Calu3 (cell line): ENCODE data around the gene DHX34. TPM values are rescaled to one million over a fixed set of nuclear protein-coding genes. Genes with fewer than 3 reads are reported as not detected.

Experiments used
- BruUV-seq: library from RNA; stranded (reverse); fragments of 400-500 nt; replicated peaks from 2 replicates; lab custom pipeline; 2021; lab: Mats Ljungman, UMichigan
- CTCF ChIA-PET: fragments of 300-600 bp; sonication (Branson Sonifier 250); formaldehyde crosslinking; loops from one replicate; lab custom pipeline; 2022; ENCODE audit warnings: antibody characterized with exemption; lab: Charles Lee
- DNase-seq: peaks from one replicate; pipeline ENCODE4 v3.0.0; 2022
- H3K27ac Mint-ChIP-seq: one replicate; pipeline ENCODE4 v1.8.0; 2022; ENCODE audit warnings: mixed read lengths; ENCODE audit not compliant: unreplicated experiment
- H3K27me3 Mint-ChIP-seq: one replicate; pipeline ENCODE4 v1.8.0; 2022; ENCODE audit warnings: mixed read lengths; ENCODE audit not compliant: unreplicated experiment
- H3K36me3 Mint-ChIP-seq: one replicate; pipeline ENCODE4 v1.8.0; 2022; ENCODE audit warnings: mild to moderate bottlenecking, moderate library complexity, mixed read lengths; ENCODE audit not compliant: insufficient read depth, unreplicated experiment
- H3K4me1 Mint-ChIP-seq: one replicate; pipeline ENCODE4 v1.8.0; 2022; ENCODE audit warnings: mild to moderate bottlenecking, low read depth, mixed read lengths; ENCODE audit not compliant: unreplicated experiment
- H3K4me3 Mint-ChIP-seq: one replicate; pipeline ENCODE4 v1.8.0; 2022; ENCODE audit warnings: mild to moderate bottlenecking, low read depth, moderate library complexity, mixed read lengths; ENCODE audit not compliant: unreplicated experiment
- H3K9me3 Mint-ChIP-seq: one replicate; pipeline ENCODE4 v1.8.0; 2022; ENCODE audit warnings: low read depth, mixed read lengths; ENCODE audit not compliant: unreplicated experiment
- CTCF ChIP-seq: fragments of 200-600 bp; IDR thresholded peaks from one replicate; pipeline ENCODE4 v1.8.0; 2022; ENCODE audit warnings: antibody characterized with exemption; ENCODE audit not compliant: unreplicated experiment
- intact Hi-C: fragments of 100-400 bp; cut with micrococcal nuclease; formaldehyde crosslinking; loops from one replicate; pipeline ENCODE4 v1.10.0; 2022; ENCODE audit not compliant: unreplicated experiment
- total RNA-seq: library from RNA; stranded (reverse); gene quantifications from 2 replicates; pipeline ENCODE4 v1.2.3, GENCODE V29; 2022

Gene DHX34
- total RNA-seq, 1 experiment from 2014 or later = 51.6 TPM

GRCh38 chr19:47428177-47428894 lies 79.2 kb downstream of the DHX34 start:
- Mint-ChIP-seq H3K27me3 (peaks cover 46% of the 10 kb centered on the region), H3K9me3 (no peaks in the 10 kb centered on the region), H3K36me3 (no peaks in the 10 kb centered on the region), H3K4me1 (peaks cover under 1% of the 10 kb centered on the region), H3K4me3 (no peak overlapping the region), H3K27ac (no peak overlapping the region)
- CTCF ChIA-PET = interaction anchor here (0.6 to 2.4 kb wide), 22 partner anchors 8 to 1606 kb away, joined by 3 to 34 read pairs (median 4); partner anchors contain the start of genes DHX34, EHD2, KPTN and MEIS3
- BruUV-seq = no TSS peak
- intact Hi-C loops = no loop called here
- DNase-seq = peak; percentile 97
- TF ChIP-seq CTCF = no peak

- Mint-ChIP-seq H3K9me3 (no peaks in the 10 kb centered on the region), H3K4me3 (peak overlapping the region; percentile 57), H3K27ac (no peak overlapping the region), H3K27me3 (peaks cover 44% of the 10 kb centered on the region), H3K36me3 (no peaks in the 10 kb centered on the region), H3K4me1 (no peaks in the 10 kb centered on the region)
- CTCF ChIA-PET = interaction anchor here (0.7 to 2.4 kb wide), 6 partner anchors 7 to 284 kb away, joined by 3 to 34 read pairs (median 12); partner anchors contain the start of genes DHX34 and EHD2
- BruUV-seq = no TSS peak
- intact Hi-C loops = no loop called here
- no peak for TF ChIP-seq CTCF
- DNase-seq = no peak
Measured at GRCh38 chr19:47429140-47429793, 80.2 kb downstream of the DHX34 start.

GRCh38 chr19:47430041-47430802 lies 81.1 kb downstream of the DHX34 start:
- H3K4me1 Mint-ChIP-seq = no peaks in the 10 kb centered on the region
- DNase-seq = peak; percentile 30
- H3K36me3 Mint-ChIP-seq = no peaks in the 10 kb centered on the region
- H3K4me3 Mint-ChIP-seq = peak overlapping the region; percentile 57
- CTCF ChIA-PET = interaction anchor here (0.7 kb wide), 1 partner anchor 61 kb away, joined by 3 read pairs; no protein-coding TSS in a partner anchor
- peaks cover 54% of the 10 kb centered on the region for H3K27me3 Mint-ChIP-seq
- no peaks in the 10 kb centered on the region for H3K9me3 Mint-ChIP-seq
- no TSS peak for BruUV-seq
- intact Hi-C loops = no loop called here
- TF ChIP-seq CTCF = peak; percentile 36
- no peak overlapping the region for H3K27ac Mint-ChIP-seq

- BruUV-seq = no TSS peak
- no peak for TF ChIP-seq CTCF
- Mint-ChIP-seq H3K27ac (no peak overlapping the region), H3K9me3 (no peaks in the 10 kb centered on the region), H3K36me3 (no peaks in the 10 kb centered on the region), H3K27me3 (peaks cover 62% of the 10 kb centered on the region), H3K4me1 (peaks cover 6% of the 10 kb centered on the region), H3K4me3 (no peak overlapping the region)
- no peak for DNase-seq
- CTCF ChIA-PET = no interaction called here
- intact Hi-C loops = no loop called here
Measured at GRCh38 chr19:47432091-47432490, 83.0 kb downstream of the DHX34 start.
